GM06990 (cell line): ENCODE measurements around the gene RYR2.

Source experiments
- DNase-seq: peaks from one replicate; pipeline ENCODE4 v3.0.0-alpha.2; 2011; ENCODE audit not compliant: insufficient read length; ENCODE audit errors: extremely low read depth
- H3K27me3 ChIP-seq: replicated peaks from 2 replicates; pipeline ENCODE4 v1.6.0; 2011; ENCODE audit warnings: low read length; ENCODE audit not compliant: control insufficient read depth, insufficient read depth
- H3K36me3 ChIP-seq: 2 replicates; pipeline ENCODE4 v1.5.1; 2011; ENCODE audit warnings: low read length; ENCODE audit not compliant: control insufficient read depth, insufficient read depth
- H3K4me3 ChIP-seq: replicated peaks from 2 replicates; pipeline ENCODE4 v1.5.1; 2011; ENCODE audit warnings: low read depth, mild to moderate bottlenecking, control low read depth, low read length
- CTCF ChIP-seq: IDR thresholded peaks from 2 replicates; pipeline ENCODE4 v1.5.1; 2011; ENCODE audit warnings: low read length, control low read depth, mild to moderate bottlenecking, inconsistent platforms; ENCODE audit not compliant: insufficient read depth, poor library complexity, severe bottlenecking

Gene RYR2

GRCh38 chr1:237084341-237085077 lies 42.5 kb downstream of the RYR2 start:
- H3K36me3 ChIP-seq: no peaks in the 10 kb centered on the region
- H3K4me3 ChIP-seq: no peak overlapping the region
- TF ChIP-seq CTCF: no peak
- H3K27me3 ChIP-seq: no peaks in the 10 kb centered on the region; the same call in 1 of the 2 replicates
- DNase-seq: no peak

- DNase-seq: no peak
- Histone ChIP-seq H3K4me3 (no peak overlapping the region), H3K36me3 (no peaks in the 10 kb centered on the region), H3K27me3 (no peaks in the 10 kb centered on the region; the same call in 1 of the 2 replicates)
- TF ChIP-seq CTCF: no peak
These were observed 49.7 kb downstream of the RYR2 start for GRCh38 chr1:237091691-237092090.

- DNase-seq: no peak
- Histone ChIP-seq H3K27me3 (no peaks in the 10 kb centered on the region; the same call in 1 of the 2 replicates), H3K4me3 (no peak overlapping the region), H3K36me3 (no peaks in the 10 kb centered on the region)
- no peak for TF ChIP-seq CTCF
These were observed 51.7 kb downstream of the RYR2 start for GRCh38 chr1:237093691-237094090.

GRCh38 chr1:237098541-237098940 lies 56.6 kb downstream of the RYR2 start:
- DNase-seq: no peak
- H3K4me3 ChIP-seq: no peak overlapping the region
- no peaks in the 10 kb centered on the region for H3K36me3 ChIP-seq
- TF ChIP-seq CTCF: no peak
- H3K27me3 ChIP-seq: no peaks in the 10 kb centered on the region; the same call in none of the 2 replicates

- Histone ChIP-seq H3K36me3 (no peaks in the 10 kb centered on the region), H3K27me3 (no peaks in the 10 kb centered on the region; the same call in 1 of the 2 replicates), H3K4me3 (no peak overlapping the region)
- TF ChIP-seq CTCF: no peak
- DNase-seq: no peak
These were observed 61.0 kb downstream of the RYR2 start for GRCh38 chr1:237103021-237103420.

- Histone ChIP-seq H3K27me3 (no peaks in the 10 kb centered on the region; the same call in 1 of the 2 replicates), H3K36me3 (no peaks in the 10 kb centered on the region), H3K4me3 (no peak overlapping the region)
- no peak for TF ChIP-seq CTCF
- DNase-seq: no peak
These were observed 62.1 kb downstream of the RYR2 start for GRCh38 chr1:237104096-237104495.
